Psoas muscle (tissue), 8 donors: ENCODE results near the gene ACOXL. TPM values are rescaled to one million over a fixed set of nuclear protein-coding genes. Genes with fewer than 3 reads are reported as not detected.

ENCODE experiments used
- ATAC-seq, 4 donors: fragments of 200-7000 bp; cut with Tn5 transposase; one replicate each; pipeline ENCODE4 v1.9.1; 2020; ENCODE audit warnings: moderate library complexity in 3 of 4, mild to moderate bottlenecking in 2 of 4
- DNase-seq, 2 donors: peaks; one replicate each; pipeline ENCODE4 v3.0.0-alpha.2; 2020
- H3K27ac ChIP-seq: fragments of 200-600 bp; one replicate; pipeline ENCODE4 v1.8.0; 2022
- H3K27me3 ChIP-seq, 3 donors: fragments of 200-600 bp in 1 of 3; one replicate each; pipeline versions ENCODE4 v1.6.1 to v1.8.0; 2013 to 2022; ENCODE audit warnings: low read length in 2 of 3, mild to moderate bottlenecking in 2 of 3, moderate library complexity in 1 of 3; ENCODE audit not compliant: insufficient read depth in 3 of 3
- H3K36me3 ChIP-seq, 2 donors: fragments of 200-600 bp in 1 of 2; one replicate each; pipeline versions ENCODE4 v1.6.1 to v1.8.0; 2013 to 2022; ENCODE audit warnings: low read depth in 1 of 2, mild to moderate bottlenecking in 1 of 2, moderate library complexity in 1 of 2; ENCODE audit not compliant: insufficient read depth in 1 of 2
- H3K4me1 ChIP-seq: fragments of 200-600 bp; one replicate; pipeline ENCODE4 v1.8.0; 2022
- H3K4me3 ChIP-seq: fragments of 200-600 bp; one replicate; pipeline ENCODE4 v1.8.0; 2022; ENCODE audit warnings: mild to moderate bottlenecking
- H3K9me3 ChIP-seq: fragments of 200-600 bp; one replicate; pipeline ENCODE4 v1.8.0; 2022
- WGBS, 3 donors: extraction: QIAGEN DNeasy Blood & Tissue Kit; methylation state at CpG; one replicate each; pipeline versions ENCODE4 v1.1.6 to v1.1.7; 2013; 5-methylcytosine and 5-hydroxymethylcytosine counted together
- intact Hi-C, 2 donors: fragments of 100-400 bp; cut with DNase I; formaldehyde crosslinking; loops; one replicate each; pipeline versions ENCODE4 v1.11.0 to v1.14.2; 2022
- polyA plus RNA-seq, 3 donors: library from polyadenylated mRNA; stranded (reverse); fragments of 200-250 nt; gene quantifications; one replicate each; pipeline ENCODE4 v1.2.3, GENCODE V29; 2013
- total RNA-seq, 4 donors: library from RNA; stranded (reverse); fragmentation: NEBNext Ultra II Directional in 2 of 4; extraction: Animal tissue kit (Norgen Biotek cat#: 25700) in 2 of 4; gene quantifications; one replicate each; pipeline versions ENCODE4 v1.2.1 to v1.2.4, GENCODE V29; 2021 to 2023
- TF ChIP-seq, protein P1 (sequence below): fragments of 200-600 bp; IDR thresholded peaks from one replicate; pipeline ENCODE4 v1.8.0; 2022; ENCODE audit warnings: antibody characterized with exemption
- donor health status: healthy with polysubstance abuse.
- donor health status: DM: no; HTN: no; CAD: no; lungs with moderate emphysema.
- donor health status: Bipolar disorder and iron deficiency.
- donor health status: healthy.
- donor health status: DM: yes; HTN: yes; CAD: no.
- donor health status: DM: no; HTN: no; CAD: no.
- donor health status: DM: no; HTN: no; CAD: no.
- donor health status: DM: yes; HTN: yes; CAD: no.

The ACOXL gene
- total and polyA plus RNA-seq, 7 donors = 0.01 TPM; not detected in 6

DNA sequence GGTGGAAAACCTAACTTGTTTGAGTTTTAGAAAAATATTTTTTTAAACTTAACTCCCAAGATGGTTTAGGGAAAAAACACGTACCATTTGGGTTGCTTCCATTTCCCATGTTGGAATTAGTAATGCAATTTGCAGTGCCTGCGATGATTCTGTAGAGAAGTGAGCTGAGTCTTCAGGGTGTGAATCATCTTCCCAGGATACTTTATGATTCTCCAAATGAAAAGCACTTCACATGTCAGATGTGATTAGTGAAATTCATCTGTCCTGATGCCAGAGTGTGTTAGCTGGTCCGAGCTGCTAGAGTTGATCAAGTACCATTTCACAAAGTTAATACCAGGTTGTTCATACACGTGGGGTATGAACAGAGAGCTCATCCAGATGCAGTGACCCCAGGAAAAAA is 59.1 kb downstream of the ACOXL start:
- intact Hi-C loops = no loop called here
- no peaks in the 10 kb centered on the region for H3K27me3 ChIP-seq
- H3K9me3 ChIP-seq = no peaks in the 10 kb centered on the region
- 61 to 68% (median 61%) methylated on average over 4 of the region's 4 CpGs for WGBS, 3 donors
- no peak overlapping the region for H3K4me3 ChIP-seq
- ATAC-seq = no peak
- TF ChIP-seq, protein P1, sequence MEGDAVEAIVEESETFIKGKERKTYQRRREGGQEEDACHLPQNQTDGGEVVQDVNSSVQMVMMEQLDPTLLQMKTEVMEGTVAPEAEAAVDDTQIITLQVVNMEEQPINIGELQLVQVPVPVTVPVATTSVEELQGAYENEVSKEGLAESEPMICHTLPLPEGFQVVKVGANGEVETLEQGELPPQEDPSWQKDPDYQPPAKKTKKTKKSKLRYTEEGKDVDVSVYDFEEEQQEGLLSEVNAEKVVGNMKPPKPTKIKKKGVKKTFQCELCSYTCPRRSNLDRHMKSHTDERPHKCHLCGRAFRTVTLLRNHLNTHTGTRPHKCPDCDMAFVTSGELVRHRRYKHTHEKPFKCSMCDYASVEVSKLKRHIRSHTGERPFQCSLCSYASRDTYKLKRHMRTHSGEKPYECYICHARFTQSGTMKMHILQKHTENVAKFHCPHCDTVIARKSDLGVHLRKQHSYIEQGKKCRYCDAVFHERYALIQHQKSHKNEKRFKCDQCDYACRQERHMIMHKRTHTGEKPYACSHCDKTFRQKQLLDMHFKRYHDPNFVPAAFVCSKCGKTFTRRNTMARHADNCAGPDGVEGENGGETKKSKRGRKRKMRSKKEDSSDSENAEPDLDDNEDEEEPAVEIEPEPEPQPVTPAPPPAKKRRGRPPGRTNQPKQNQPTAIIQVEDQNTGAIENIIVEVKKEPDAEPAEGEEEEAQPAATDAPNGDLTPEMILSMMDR = no peak
- no peaks in the 10 kb centered on the region for H3K36me3 ChIP-seq
- DNase-seq = no peak
- H3K4me1 ChIP-seq = no peaks in the 10 kb centered on the region
- no peak overlapping the region for H3K27ac ChIP-seq

DNA sequence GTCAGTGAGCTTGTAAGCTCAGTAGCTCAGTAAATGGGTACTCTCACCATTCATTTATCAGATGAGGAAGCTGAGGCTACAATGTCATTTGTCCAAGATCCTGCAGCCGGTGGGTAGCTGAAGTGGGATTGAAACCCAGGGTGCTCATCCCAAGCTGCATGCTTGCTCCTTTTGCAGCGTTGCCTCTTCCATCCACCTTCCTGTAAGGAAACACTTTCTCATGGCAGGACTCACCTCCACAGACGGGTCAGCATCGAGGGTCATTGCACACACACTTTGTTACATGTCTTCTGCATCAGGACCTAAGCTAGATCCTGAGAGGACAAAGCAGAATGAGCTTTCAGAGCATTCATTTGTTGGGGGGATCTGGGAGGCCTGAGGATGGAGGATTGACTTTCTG is 60.7 kb downstream of the ACOXL start:
- H3K4me1 ChIP-seq = no peaks in the 10 kb centered on the region
- no peaks in the 10 kb centered on the region for H3K27me3 ChIP-seq
- no peaks in the 10 kb centered on the region for H3K36me3 ChIP-seq
- 87 to 94% (median 88%) methylated on average over 4 of the region's 4 CpGs for WGBS, 3 donors
- ATAC-seq (no peak), DNase-seq (no peak)
- H3K4me3 ChIP-seq = no peak overlapping the region
- intact Hi-C loops = no loop called here
- H3K9me3 ChIP-seq = no peaks in the 10 kb centered on the region
- H3K27ac ChIP-seq = no peak overlapping the region
- TF ChIP-seq, protein P1 = no peak

DNA sequence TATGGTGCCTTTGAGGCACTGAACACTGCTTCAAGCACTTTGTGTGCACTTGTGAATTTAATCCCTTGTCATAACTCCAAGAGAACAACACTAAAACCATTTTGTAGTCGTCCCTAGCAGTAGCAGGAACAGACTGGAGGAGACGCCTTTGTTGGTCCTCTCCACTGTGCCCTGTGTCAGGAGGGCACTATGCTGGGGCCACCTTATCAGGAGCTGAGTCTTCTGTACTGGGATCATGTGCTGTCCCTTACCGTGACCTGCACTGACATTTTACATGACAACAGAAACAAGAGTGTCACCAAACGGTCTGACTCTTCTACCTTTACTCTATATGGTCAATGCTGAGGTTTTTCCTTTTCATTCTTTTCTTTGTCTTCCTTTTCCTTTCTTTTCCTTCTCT is 62.0 kb downstream of the ACOXL start:
- H3K27me3 ChIP-seq = no peaks in the 10 kb centered on the region
- intact Hi-C loops = no loop called here
- TF ChIP-seq, protein P1 = no peak
- no peaks in the 10 kb centered on the region for H3K36me3 ChIP-seq
- no peaks in the 10 kb centered on the region for H3K9me3 ChIP-seq
- DNase-seq (no peak), ATAC-seq (no peak)
- H3K4me3 ChIP-seq = no peak overlapping the region
- no peaks in the 10 kb centered on the region for H3K4me1 ChIP-seq
- WGBS, 3 donors = 72 to 78% (median 77%) methylated on average over 4 of the region's 4 CpGs
- no peak overlapping the region for H3K27ac ChIP-seq

DNA sequence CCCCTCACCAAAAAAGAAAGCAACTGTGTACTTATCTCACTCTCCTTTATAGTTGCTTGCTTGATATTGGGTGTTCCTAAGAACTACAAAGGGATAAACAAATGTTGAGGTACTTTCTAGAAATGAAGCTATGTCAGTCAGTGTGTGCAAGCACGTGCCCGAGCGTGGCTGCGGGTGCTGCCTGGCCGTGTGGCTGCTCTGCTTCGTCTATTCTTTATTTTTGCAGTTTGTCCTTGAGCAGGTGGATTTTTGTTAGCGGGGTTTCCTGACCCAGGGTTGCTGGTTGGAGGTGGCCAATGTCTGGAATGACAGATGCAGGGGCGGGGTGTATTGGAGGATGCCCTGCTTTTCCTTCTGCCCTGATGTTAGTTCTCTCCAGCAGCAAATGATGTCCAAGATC is 62.6 kb downstream of the ACOXL start:
- Histone ChIP-seq H3K27ac (no peak overlapping the region), H3K4me1 (no peaks in the 10 kb centered on the region), H3K4me3 (no peak overlapping the region), H3K9me3 (no peaks in the 10 kb centered on the region), H3K36me3 (no peaks in the 10 kb centered on the region), H3K27me3 (no peaks in the 10 kb centered on the region)
- ATAC-seq (no peak), DNase-seq (no peak)
- TF ChIP-seq, protein P1 = no peak
- WGBS, 3 donors = 87 to 96% (median 90%) methylated on average over 8 of the region's 8 CpGs
- intact Hi-C loops = no loop called here

DNA sequence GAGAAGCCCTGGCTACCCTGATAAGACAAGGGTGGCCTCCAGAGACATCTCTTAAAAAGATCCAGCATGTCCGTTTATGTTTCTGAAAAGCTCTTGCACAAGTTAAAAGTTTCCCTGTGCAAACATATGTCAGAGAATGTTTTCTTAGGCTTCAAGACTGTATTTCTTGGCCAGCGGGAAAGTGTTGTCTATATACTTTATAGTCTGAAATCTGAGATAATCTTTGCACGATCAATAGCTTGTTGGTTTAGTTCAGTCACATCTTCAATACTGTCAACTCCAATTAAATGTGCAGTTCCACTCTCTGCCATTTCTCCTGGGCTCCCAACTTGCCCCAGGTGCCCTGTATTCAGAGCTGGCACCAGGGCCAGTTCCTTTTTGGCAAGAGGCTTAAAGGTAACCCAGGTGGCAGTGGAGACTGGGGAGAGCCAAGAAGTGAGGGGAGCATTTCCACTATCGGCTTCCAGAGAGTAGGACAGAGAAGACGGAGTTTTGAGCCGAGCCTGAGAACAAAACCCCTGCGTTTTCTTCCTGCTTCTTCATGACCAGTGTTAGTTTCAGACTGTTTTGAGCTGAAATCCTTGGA is 64.4 kb downstream of the ACOXL start:
- Histone ChIP-seq H3K4me3 (no peak overlapping the region), H3K27ac (no peak overlapping the region), H3K36me3 (no peaks in the 10 kb centered on the region), H3K4me1 (no peaks in the 10 kb centered on the region), H3K27me3 (no peaks in the 10 kb centered on the region), H3K9me3 (no peaks in the 10 kb centered on the region)
- intact Hi-C loops = no loop called here
- TF ChIP-seq, protein P1 = no peak
- DNase-seq = no peak
- 84 to 89% (median 88%) methylated on average over 7 of the region's 7 CpGs for WGBS, 3 donors
- ATAC-seq = no peak
